ELF-1 (cell line): ENCODE measurements around the gene IGDCC3.

Source experiments
- DNase-seq: peaks from one replicate; pipeline ENCODE4 v3.0.0-alpha.2; 2016; ENCODE audit warnings: low read depth, low spot score

IGDCC3 gene

DNA sequence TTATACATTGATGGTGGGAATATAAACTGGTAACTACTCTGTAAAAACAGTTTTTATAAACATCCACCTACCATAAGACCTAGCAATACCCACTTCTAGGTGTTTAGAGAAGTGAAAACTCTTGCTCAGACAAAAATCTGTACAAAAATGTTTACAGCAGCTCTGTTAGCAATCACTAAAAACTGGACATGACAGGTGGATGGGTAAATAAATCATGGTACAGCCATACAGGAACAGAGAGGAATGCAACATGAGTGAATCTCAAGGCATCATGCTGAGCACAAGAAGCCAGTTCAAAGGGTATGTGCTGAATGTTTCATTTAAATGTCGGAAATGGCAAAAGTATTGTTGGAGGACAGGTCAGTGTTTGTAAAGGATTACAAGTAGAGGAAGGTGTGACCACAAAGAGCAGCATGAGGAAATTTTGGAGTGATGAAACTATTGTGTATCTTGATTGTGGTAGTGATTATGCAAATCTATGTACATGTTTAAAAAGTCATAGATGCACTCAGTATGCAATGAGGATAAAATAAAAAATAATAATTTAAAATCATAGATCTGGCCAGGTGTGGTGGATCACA lies 84.8 kb downstream of the IGDCC3 start:
- no peak for DNase-seq

DNA sequence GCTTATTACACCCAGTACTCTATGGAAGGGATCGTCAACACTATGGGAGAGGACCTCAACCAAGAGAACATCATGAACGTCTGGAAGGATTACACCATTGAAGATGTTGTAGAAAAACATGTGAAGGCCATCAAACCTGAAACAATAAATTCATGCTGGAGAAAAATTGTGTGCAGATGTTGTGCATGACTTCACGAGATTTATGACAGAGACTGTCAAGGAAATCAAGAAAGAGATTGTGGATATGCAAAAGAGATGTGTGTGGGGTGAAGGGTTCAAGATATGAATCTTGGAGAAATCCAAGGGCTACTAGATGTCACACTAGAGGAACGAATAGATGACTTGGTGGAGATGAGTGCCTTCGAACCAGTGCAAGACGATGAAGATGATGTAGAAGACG lies 87.6 kb downstream of the IGDCC3 start:
- DNase-seq: no peak

DNA sequence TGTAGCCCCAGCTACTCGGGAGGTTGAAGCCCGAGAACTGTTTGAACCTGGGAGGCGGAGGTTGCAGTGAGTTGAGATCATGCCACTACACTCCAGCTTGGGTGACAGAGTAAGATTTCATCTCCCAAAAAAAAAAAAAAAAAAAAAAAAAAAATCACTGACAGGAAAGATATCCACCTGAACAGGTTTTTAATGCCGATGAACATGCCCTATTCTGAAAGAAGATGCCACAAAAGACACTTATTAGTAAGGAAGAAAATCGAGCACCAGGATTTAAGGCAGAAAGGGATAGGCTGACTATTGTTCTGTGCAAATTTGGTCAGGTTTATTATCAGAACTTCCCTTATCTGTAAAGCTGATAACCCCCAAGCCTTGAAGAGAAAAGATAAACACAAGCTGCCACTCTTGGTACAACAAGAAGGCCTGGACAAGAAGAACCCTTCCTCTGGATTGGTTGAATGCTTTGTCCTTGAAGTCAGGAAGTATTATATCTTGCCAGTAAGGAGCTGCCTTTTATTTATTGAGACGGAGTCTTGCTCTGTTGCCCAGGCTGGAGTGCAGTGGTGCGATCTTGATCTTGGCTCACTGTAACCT lies 88.4 kb downstream of the IGDCC3 start:
- no peak for DNase-seq

DNA sequence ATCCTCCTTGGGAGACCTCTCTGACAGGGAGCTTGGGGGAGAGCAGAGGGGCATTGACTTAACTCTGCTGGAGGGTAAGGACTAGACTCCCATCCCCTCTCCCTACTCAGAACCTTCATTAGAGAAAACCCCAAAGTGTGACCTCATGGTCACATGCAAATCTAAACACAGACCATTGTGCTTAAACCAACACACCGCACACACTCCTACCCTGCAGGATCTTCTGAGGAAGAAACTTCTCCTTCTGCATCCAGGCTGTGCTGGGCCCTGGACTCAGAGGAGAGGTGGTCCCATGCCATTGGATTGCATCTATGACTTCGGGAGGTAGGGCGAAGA lies 90.3 kb downstream of the IGDCC3 start:
- DNase-seq: no peak

DNA sequence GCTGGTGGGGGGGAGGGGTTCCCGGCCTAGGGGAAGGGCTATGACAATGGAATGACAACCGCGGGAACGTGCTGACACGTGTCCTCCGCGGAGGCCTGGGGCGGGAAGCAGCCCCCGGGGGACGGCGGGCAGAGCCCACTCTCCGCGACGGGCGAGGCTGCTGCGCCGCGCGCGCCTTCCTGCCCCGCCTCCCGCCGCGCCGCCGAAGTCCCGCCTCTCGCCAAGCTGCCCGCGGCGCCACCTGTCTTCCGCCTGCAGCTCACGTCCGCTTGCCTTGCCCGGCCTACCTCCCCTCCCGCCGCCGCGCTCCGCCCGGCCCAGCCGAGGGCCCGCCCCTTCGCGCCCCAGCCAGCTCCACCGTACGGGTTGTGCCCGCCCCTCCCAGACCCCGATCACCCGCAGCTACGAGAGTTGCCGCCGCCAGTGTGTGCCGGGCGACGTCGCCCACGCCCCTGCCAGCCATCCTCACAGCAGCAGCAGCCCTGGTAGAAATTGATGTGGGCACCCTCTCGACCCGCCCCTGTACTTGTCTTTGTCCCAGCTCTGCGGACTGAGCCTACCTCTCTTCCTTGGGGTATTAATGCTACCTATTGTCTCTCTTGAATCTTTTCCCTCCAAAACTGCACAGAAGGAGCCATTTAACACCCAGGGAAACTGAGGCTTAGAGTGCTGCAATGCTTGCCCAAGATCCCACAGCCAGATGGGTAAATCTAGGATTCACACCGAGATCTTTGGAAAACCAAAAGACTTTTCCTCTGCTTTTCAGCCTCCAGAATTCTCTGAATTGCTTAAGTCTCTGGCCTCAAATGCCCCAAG lies 90.9 kb downstream of the IGDCC3 start, which contains the start of gene PARP16:
PARP16 (minus strand) TSS at position 180 of the 816 bp plus-strand sequence. CDS start 457 bp downstream, outside the sequence.
- DNase-seq: peak; percentile 94

DNA sequence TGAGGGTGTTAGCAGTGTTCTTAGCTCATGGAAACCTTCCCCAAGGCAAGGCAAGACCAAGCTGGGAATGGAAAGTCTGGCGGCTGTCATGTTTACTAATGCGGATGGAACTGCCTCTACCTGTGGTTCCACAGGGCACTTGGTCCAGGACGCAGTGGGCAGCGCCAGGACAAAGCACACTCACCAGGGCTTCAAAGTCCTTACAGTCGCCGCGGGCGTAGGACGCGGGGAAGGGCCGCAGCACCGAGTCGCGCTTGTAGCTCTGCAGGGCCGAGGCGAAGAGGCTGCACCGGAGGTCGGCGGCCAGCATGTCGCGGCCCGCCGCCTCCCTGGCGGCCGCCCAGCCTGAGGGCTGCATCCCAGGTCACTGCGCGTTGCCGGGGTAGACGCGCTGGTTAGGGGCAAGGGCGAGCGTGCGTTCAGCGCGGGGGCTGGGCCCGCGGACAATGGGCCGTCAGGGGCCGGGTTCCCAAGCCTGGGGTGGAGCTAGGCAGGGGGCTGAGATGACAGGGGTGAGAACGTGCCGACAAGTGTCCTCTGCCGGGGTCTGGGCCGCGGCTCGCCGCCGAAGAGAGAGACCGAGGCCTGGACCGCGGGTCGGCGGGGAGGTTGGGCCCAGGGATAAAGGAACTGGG lies 91.6 kb downstream of the IGDCC3 start:
- DNase-seq: peak; percentile 85

DNA sequence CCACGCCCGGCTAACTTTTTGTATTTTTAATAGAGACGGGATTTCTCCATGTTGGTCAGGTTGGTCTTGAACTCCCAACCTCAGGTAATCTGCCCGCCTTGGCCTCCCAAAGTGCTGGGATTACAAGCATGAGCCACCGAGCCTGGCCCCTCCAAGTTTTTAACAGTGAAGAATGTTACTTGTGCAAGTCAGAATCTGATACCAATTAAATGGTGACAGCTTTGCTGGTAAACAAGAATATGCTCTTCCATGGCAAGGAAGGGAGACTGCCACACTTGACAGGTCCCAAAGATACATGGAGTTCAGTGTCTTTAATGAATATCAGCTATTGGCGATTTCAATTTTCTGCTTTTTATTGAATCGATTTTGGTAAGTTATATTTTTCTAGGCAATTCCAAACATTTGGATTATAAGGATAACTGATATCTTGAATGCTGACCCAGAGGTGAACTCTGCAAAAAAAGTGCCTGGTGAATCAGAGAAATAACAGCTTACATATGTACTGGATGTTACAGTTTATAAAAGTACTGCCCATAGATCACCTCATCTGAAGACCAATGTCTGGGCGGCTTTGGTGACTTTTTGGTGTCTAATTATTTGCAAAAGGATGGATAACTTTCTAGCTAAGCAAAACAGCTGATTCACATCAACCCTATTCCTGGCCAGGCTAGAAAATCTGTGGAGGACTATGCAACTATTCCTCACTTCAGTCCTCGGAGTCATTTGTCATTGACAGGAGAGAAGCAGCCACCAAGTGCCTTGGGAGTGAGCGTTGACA lies 92.3 kb downstream of the IGDCC3 start:
- no peak for DNase-seq

DNA sequence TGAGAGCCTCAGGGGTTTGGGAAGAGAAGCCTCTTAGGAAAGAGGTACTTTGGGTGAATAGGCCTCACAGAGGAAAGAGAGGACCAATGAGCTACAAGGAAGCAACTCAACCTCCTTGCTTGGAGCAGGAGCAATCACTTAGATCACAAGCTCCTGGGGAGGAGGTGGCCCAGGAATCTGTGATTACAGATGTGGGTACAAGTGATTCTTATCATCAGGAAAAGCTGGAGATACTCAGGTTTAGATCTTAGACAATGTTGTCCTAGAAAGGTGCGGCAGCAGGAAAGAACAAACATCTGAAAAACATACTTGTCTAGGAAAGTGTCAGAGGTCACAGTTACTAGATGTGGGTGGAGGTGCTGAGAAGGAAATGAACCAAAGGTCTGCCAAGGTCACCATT lies 99.3 kb downstream of the IGDCC3 start:
- DNase-seq: no peak
